Stimulated activated naive B cell treated with anti-CD40 and anti-IgM and Interleukin-4, amounts not matched to agents 10 μg/mL and 1 μg/mL and 100 μg/mL, for 72 hours (primary cell): Measurements from ENCODE around the gene PKP4.
A peak's percentile ranks its signal among the peaks of the same experiment; 100 is the strongest.
"Not testable (repeated sequence)": the region's sequence is repeated elsewhere in the genome, so short reads cannot be mapped to it uniquely, and the experiment has no call there.

Experiments used
- ATAC-seq, 2 donors: fragments of 150-1000 bp; cut with Tn5 transposase; replicated peaks; 2 replicates each; pipeline ENCODE4 v1.10.0; 2021; ENCODE audit warnings: moderate library complexity in 1 of 2
- DNase-seq: peaks from one replicate; pipeline ENCODE4 v3.0.0; 2021
- H3K27ac Mint-ChIP-seq: one replicate; pipeline ENCODE4 v1.8.0; 2022; ENCODE audit warnings: mild to moderate bottlenecking, mixed read lengths
- H3K27me3 Mint-ChIP-seq, 2 donors: one replicate each; pipeline ENCODE4 v1.8.0; 2022; ENCODE audit warnings: mixed read lengths in 2 of 2
- H3K36me3 Mint-ChIP-seq, 2 donors: one replicate each; pipeline ENCODE4 v1.8.0; 2022; ENCODE audit warnings: mixed read lengths in 2 of 2, mild to moderate bottlenecking in 1 of 2
- H3K4me1 Mint-ChIP-seq, 2 donors: one replicate each; pipeline ENCODE4 v1.8.0; 2022; ENCODE audit warnings: mixed read lengths in 2 of 2, mild to moderate bottlenecking in 1 of 2
- H3K4me3 Mint-ChIP-seq, 2 donors: one replicate each; pipeline ENCODE4 v1.8.0; 2022; ENCODE audit warnings: mild to moderate bottlenecking in 2 of 2, mixed read lengths in 2 of 2, moderate library complexity in 1 of 2
- H3K9me3 Mint-ChIP-seq, 2 donors: one replicate each; pipeline ENCODE4 v1.8.0; 2022; ENCODE audit warnings: mixed read lengths in 2 of 2, mild to moderate bottlenecking in 1 of 2

Gene PKP4, protein sequence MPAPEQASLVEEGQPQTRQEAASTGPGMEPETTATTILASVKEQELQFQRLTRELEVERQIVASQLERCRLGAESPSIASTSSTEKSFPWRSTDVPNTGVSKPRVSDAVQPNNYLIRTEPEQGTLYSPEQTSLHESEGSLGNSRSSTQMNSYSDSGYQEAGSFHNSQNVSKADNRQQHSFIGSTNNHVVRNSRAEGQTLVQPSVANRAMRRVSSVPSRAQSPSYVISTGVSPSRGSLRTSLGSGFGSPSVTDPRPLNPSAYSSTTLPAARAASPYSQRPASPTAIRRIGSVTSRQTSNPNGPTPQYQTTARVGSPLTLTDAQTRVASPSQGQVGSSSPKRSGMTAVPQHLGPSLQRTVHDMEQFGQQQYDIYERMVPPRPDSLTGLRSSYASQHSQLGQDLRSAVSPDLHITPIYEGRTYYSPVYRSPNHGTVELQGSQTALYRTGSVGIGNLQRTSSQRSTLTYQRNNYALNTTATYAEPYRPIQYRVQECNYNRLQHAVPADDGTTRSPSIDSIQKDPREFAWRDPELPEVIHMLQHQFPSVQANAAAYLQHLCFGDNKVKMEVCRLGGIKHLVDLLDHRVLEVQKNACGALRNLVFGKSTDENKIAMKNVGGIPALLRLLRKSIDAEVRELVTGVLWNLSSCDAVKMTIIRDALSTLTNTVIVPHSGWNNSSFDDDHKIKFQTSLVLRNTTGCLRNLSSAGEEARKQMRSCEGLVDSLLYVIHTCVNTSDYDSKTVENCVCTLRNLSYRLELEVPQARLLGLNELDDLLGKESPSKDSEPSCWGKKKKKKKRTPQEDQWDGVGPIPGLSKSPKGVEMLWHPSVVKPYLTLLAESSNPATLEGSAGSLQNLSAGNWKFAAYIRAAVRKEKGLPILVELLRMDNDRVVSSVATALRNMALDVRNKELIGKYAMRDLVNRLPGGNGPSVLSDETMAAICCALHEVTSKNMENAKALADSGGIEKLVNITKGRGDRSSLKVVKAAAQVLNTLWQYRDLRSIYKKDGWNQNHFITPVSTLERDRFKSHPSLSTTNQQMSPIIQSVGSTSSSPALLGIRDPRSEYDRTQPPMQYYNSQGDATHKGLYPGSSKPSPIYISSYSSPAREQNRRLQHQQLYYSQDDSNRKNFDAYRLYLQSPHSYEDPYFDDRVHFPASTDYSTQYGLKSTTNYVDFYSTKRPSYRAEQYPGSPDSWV

GRCh38 chr2:158456309-158457066 lies at the start of gene PKP4, which contains the start of gene CCDC148:
PKP4 (plus strand) TSS chr2:158456952; CDS start chr2:158533185, 76,233 bp downstream.
CCDC148 (minus strand) TSS chr2:158456753; CDS start chr2:158456439, 314 bp downstream.
- Mint-ChIP-seq H3K4me1 (peaks cover 17 to 22% of the 10 kb centered on the region in 2 donors), H3K27ac (peak within 1 kb of the TSS; percentile 89), H3K4me3 (peak within 1 kb of the TSS; percentile 93 to 99), H3K36me3 (no peaks in the 10 kb centered on the region), H3K9me3 (no peaks in the 10 kb centered on the region), H3K27me3 (peaks cover 17 to 21% of the 10 kb centered on the region in 2 donors)
- DNase-seq (peak; percentile 87), ATAC-seq (peak; percentile 96 to 97)

GRCh38 chr2:158407031-158407430 lies 49.7 kb upstream of the PKP4 start:
- H3K4me3 Mint-ChIP-seq = no peak overlapping the region
- no peaks in the 10 kb centered on the region for H3K4me1 Mint-ChIP-seq
- H3K36me3 Mint-ChIP-seq = peaks cover 4 to 5% of the 10 kb centered on the region in 2 donors
- peaks cover 6 to 8% of the 10 kb centered on the region in 2 donors for H3K27me3 Mint-ChIP-seq
- ATAC-seq (no peak), DNase-seq (no peak)
- H3K9me3 Mint-ChIP-seq = peaks cover 19 to 21% of the 10 kb centered on the region in 2 donors
- H3K27ac Mint-ChIP-seq = no peak overlapping the region

- Mint-ChIP-seq H3K4me3 (no peak overlapping the region), H3K27ac (no peak overlapping the region), H3K4me1 (no peaks in the 10 kb centered on the region), H3K9me3 (peaks cover 19 to 21% of the 10 kb centered on the region in 2 donors), H3K36me3 (peaks cover 4 to 5% of the 10 kb centered on the region in 2 donors), H3K27me3 (peaks cover 6 to 8% of the 10 kb centered on the region in 2 donors)
- DNase-seq = no peak
- ATAC-seq = no peak
Measured at GRCh38 chr2:158410132-158410531, 46.6 kb upstream of the PKP4 start.

- ATAC-seq (no peak), DNase-seq (no peak)
- peaks cover 32 to 34% of the 10 kb centered on the region in 2 donors for H3K9me3 Mint-ChIP-seq
- H3K4me3 Mint-ChIP-seq = no peak overlapping the region
- H3K27ac Mint-ChIP-seq = no peak overlapping the region
- peaks cover 11% of the 10 kb centered on the region in 2 donors for H3K36me3 Mint-ChIP-seq
- peaks cover 8 to 17% of the 10 kb centered on the region in 2 donors for H3K27me3 Mint-ChIP-seq
- no peaks in the 10 kb centered on the region for H3K4me1 Mint-ChIP-seq
Measured at GRCh38 chr2:158411748-158412147, 45.0 kb upstream of the PKP4 start.

DNA sequence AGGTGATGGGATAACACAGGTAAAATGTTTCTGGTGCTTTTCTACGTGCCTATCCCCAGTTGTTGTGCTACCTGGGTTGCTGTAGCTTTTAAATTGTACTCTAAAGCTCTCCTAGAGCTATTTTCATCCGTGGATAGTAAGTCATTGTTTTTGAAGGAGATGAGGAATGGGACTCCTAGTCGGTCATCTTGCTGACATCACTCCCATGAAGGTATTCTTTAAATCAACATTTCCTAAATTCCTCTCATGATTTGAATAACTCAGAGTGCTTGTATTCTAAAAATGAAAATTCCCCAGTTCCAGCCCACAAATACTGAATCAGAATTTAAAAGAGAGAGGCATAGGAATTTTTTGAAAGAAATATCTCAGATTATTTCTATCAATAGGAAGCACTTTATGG lies 44.5 kb upstream of the PKP4 start:
- H3K27ac Mint-ChIP-seq = no peak overlapping the region
- H3K36me3 Mint-ChIP-seq = peaks cover 11% of the 10 kb centered on the region in 2 donors
- no peaks in the 10 kb centered on the region for H3K4me1 Mint-ChIP-seq
- ATAC-seq (no peak), DNase-seq (no peak)
- no peak overlapping the region for H3K4me3 Mint-ChIP-seq
- peaks cover 5 to 17% of the 10 kb centered on the region in 2 donors for H3K27me3 Mint-ChIP-seq
- H3K9me3 Mint-ChIP-seq = peaks cover 32 to 34% of the 10 kb centered on the region in 2 donors

- Mint-ChIP-seq H3K36me3 (peaks cover 11% of the 10 kb centered on the region in 2 donors), H3K9me3 (peaks cover 32 to 34% of the 10 kb centered on the region in 2 donors), H3K27ac (no peak overlapping the region), H3K4me1 (no peaks in the 10 kb centered on the region), H3K4me3 (no peak overlapping the region), H3K27me3 (peaks cover 12 to 22% of the 10 kb centered on the region in 2 donors)
- DNase-seq (no peak), ATAC-seq (no peak)
Measured at GRCh38 chr2:158413581-158413980, 43.2 kb upstream of the PKP4 start.

- no peak overlapping the region for H3K27ac Mint-ChIP-seq
- DNase-seq = no peak
- no peak overlapping the region for H3K4me3 Mint-ChIP-seq
- H3K4me1 Mint-ChIP-seq = no peaks in the 10 kb centered on the region
- H3K36me3 Mint-ChIP-seq = peaks cover 11% of the 10 kb centered on the region in 2 donors
- no peak for ATAC-seq
- peaks cover 12 to 16% of the 10 kb centered on the region in 2 donors for H3K27me3 Mint-ChIP-seq
- peaks cover 26 to 28% of the 10 kb centered on the region in 2 donors for H3K9me3 Mint-ChIP-seq
Measured at GRCh38 chr2:158414538-158414937, 42.2 kb upstream of the PKP4 start.

DNA sequence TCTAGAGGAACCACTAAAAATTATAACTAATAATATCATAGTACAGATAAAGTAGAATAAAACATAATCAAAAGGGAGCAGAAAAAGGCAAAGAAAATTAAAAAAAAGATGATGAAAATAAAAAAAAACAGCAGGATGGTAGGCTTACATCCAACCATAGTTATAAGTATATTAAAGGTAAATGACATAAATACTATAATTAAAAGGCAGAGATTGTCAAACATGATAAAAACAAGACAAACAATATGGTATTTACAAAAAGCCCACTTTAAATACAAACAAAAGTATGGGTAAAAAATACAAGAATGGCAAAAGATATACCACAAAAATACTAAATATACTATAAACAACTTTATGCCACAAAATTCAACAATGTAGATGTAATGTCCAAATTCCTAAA lies 24.6 kb upstream of the PKP4 start:
- H3K4me3 Mint-ChIP-seq = no peak overlapping the region
- H3K4me1 Mint-ChIP-seq = no peaks in the 10 kb centered on the region
- peaks cover 0 to 19% of the 10 kb centered on the region in 2 donors for H3K27me3 Mint-ChIP-seq
- peaks cover 12 to 20% of the 10 kb centered on the region in 2 donors for H3K9me3 Mint-ChIP-seq
- DNase-seq (no peak), ATAC-seq (no peak)
- H3K36me3 Mint-ChIP-seq = peaks cover 0 to 3% of the 10 kb centered on the region in 2 donors
- no peak overlapping the region for H3K27ac Mint-ChIP-seq

- H3K36me3 Mint-ChIP-seq, H3K4me3 Mint-ChIP-seq, H3K27ac Mint-ChIP-seq, DNase-seq, H3K4me1 Mint-ChIP-seq, ATAC-seq: not testable (repeated sequence)
- H3K9me3 Mint-ChIP-seq = peaks cover 6 to 17% of the 10 kb centered on the region in 2 donors
- H3K27me3 Mint-ChIP-seq = peaks cover 0 to 10% of the 10 kb centered on the region in 2 donors
Measured at GRCh38 chr2:158433716-158434115, 23.0 kb upstream of the PKP4 start.

- not testable (repeated sequence) for DNase-seq, H3K4me1 Mint-ChIP-seq, H3K4me3 Mint-ChIP-seq, H3K27ac Mint-ChIP-seq, H3K36me3 Mint-ChIP-seq, ATAC-seq
- Mint-ChIP-seq H3K9me3 (peaks cover 0 to 13% of the 10 kb centered on the region in 2 donors), H3K27me3 (peaks cover 0 to 10% of the 10 kb centered on the region in 2 donors)
Measured at GRCh38 chr2:158439062-158439461, 17.7 kb upstream of the PKP4 start.

DNA sequence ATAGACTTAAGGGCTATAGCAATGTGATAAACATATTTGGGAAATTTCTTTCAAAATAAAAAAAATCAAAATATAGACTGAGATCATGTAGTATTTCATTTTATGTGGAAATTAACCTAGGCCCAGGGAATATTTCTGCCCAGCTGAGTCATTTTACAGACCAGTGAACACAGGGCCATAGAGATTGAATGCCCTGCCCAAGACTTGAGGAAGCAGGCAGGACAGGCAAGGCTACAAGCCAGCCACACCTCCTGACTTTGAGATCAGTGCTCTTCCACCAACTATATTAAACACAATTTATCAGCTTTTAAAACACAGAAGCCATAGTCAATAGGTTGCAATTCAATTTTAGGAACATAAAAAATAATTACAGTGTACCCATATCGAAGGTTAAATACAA lies 13.1 kb upstream of the PKP4 start:
- Mint-ChIP-seq H3K4me1 (no peaks in the 10 kb centered on the region), H3K27me3 (no peaks in the 10 kb centered on the region), H3K36me3 (no peaks in the 10 kb centered on the region), H3K4me3 (no peak overlapping the region), H3K9me3 (peaks cover 0 to 4% of the 10 kb centered on the region in 2 donors), H3K27ac (no peak overlapping the region)
- ATAC-seq (no peak), DNase-seq (no peak)

DNA sequence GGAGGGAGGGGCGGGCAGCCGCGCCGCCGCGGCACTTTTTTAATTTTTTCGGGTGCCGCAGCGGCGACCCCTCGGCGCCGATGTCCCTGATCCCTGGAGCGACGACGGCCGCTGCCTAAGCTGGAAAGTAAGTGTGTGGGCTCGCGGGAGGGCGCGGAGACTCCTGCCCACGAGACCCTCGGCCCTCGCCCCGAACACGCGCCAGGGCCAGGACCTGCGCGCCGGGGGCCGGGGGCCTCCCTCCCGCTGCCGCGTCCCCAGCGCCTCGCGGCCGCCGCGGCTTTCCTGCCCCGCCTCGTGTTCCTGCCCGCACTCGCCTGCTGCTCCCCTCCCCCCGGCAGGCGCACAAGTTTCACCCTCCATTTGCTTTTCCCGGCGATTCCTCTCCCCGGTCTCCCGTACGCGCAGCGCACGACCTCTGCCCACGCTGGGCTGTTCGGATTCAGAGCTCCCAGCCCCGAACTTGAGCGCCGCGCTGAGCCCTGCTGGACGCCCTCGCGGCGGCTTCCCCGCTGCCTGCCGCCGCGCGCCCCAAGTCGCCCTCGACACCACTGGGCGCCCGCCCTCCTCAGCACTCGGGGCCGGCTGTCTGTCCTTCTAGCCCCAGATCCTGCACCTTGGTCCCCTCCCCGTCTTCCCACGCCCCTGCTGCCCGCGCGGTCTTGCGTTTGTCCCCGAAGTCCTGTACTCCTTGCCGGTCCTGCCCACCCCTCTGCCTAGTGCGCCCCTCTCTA lies 507 bp downstream of the PKP4 start:
- H3K4me3 Mint-ChIP-seq = peak overlapping the region; percentile 93 to 99
- peaks cover 17 to 21% of the 10 kb centered on the region in 2 donors for H3K27me3 Mint-ChIP-seq
- DNase-seq (peak; percentile 44), ATAC-seq (peak; percentile 46 to 49)
- no peaks in the 10 kb centered on the region for H3K36me3 Mint-ChIP-seq
- H3K27ac Mint-ChIP-seq = peak overlapping the region; percentile 89
- H3K4me1 Mint-ChIP-seq = peaks cover 17 to 22% of the 10 kb centered on the region in 2 donors
- no peaks in the 10 kb centered on the region for H3K9me3 Mint-ChIP-seq
